IPS-18c (cell line): Measurements from ENCODE around the gene TOGARAM1.

Experiments
- H3K4me3 ChIP-seq: 2 replicates; pipeline ENCODE4 v1.7.0; 2013; ENCODE audit warnings: low read depth, mild to moderate bottlenecking, low read length, moderate library complexity; ENCODE audit not compliant: insufficient read depth
- H3K9me3 ChIP-seq: one replicate; pipeline ENCODE4 v1.6.1; 2013; ENCODE audit warnings: mild to moderate bottlenecking, low read length, moderate library complexity; ENCODE audit not compliant: control insufficient read depth, insufficient read depth

The TOGARAM1 gene

GRCh38 chr14:44990533-44990932 lies 28.5 kb downstream of the TOGARAM1 start:
- H3K4me3 ChIP-seq, result no peak overlapping the region
- H3K9me3 ChIP-seq, result no peaks in the 10 kb centered on the region

- Histone ChIP-seq H3K9me3 (no peaks in the 10 kb centered on the region), H3K4me3 (no peak overlapping the region)
Observed at GRCh38 chr14:44995196-44995595, 33.2 kb downstream of the TOGARAM1 start.

DNA sequence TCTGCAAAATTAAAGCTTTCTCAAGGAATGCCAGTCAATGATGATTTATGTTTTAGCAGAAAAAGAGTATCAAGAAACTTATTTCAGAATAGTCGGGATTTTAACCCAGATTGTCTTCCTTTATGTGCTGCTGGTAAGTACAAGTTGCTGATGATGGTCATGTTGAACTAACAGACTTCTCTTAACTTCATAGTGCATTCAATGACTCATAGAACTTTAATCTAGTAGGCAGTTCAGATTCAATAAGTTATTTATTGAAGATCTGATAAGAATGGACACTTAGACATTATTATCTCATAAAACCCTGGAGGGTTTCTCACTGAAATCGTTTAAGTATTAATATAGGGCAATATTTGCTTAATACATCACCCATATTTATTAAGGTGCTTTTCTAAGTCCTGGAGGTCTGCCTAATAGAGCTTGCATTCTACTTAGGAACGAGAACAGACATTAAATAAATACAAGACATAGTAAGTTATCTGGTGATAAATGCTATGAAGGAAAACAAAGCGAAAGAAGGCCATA lies 33.8 kb downstream of the TOGARAM1 start:
- no peak overlapping the region for H3K4me3 ChIP-seq
- H3K9me3 ChIP-seq, result no peaks in the 10 kb centered on the region

- H3K9me3 ChIP-seq, result no peaks in the 10 kb centered on the region
- no peak overlapping the region for H3K4me3 ChIP-seq
Observed at GRCh38 chr14:45003924-45004323, 41.9 kb downstream of the TOGARAM1 start.

GRCh38 chr14:45015133-45015532 lies 53.1 kb downstream of the TOGARAM1 start:
- no peak overlapping the region for H3K4me3 ChIP-seq

GRCh38 chr14:45028107-45028626 lies 66.2 kb downstream of the TOGARAM1 start:
- H3K9me3 ChIP-seq, result no peaks in the 10 kb centered on the region
- H3K4me3 ChIP-seq, result no peak overlapping the region

More at GRCh38 chr14:45015133-45015532, 53.1 kb downstream of the TOGARAM1 start:
- no peaks in the 10 kb centered on the region for H3K9me3 ChIP-seq

GRCh38 chr14:45034730-45035129 lies 72.7 kb downstream of the TOGARAM1 start:
- Histone ChIP-seq H3K9me3 (peaks cover 11% of the 10 kb centered on the region), H3K4me3 (no peak overlapping the region)

GRCh38 chr14:45038256-45038655 lies 76.3 kb downstream of the TOGARAM1 start:
- Histone ChIP-seq H3K9me3 (peaks cover 11% of the 10 kb centered on the region), H3K4me3 (no peak overlapping the region)

DNA sequence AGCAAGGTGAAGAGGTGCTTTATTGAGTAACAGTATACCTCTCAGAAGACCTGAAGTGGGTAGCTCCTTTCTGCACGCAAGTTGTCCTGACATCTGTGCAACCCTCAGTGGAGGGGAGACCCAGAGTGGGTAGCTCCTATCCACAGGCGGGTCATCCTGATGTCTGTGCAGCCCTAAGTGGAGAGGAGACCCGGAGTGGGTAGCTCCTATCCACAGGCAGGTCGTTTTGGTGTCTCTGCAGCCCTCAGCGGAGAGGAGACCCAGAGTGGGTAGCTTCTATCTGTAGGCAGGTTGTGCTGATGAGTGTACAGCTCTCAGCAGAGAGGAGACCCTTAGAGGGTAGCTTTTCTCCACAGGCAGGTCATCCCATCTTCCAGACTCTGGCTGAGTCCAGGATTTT lies 76.9 kb downstream of the TOGARAM1 start:
- Histone ChIP-seq H3K9me3 (peaks cover 11% of the 10 kb centered on the region), H3K4me3 (no peak overlapping the region)

GRCh38 chr14:45039390-45039789 lies 77.4 kb downstream of the TOGARAM1 start:
- peaks cover 11% of the 10 kb centered on the region for H3K9me3 ChIP-seq
- no peak overlapping the region; the same call in 1 of the 2 replicates for H3K4me3 ChIP-seq

- Histone ChIP-seq H3K9me3 (peaks cover 11% of the 10 kb centered on the region), H3K4me3 (no peak overlapping the region)
Observed at GRCh38 chr14:45041641-45042040, 79.7 kb downstream of the TOGARAM1 start.

DNA sequence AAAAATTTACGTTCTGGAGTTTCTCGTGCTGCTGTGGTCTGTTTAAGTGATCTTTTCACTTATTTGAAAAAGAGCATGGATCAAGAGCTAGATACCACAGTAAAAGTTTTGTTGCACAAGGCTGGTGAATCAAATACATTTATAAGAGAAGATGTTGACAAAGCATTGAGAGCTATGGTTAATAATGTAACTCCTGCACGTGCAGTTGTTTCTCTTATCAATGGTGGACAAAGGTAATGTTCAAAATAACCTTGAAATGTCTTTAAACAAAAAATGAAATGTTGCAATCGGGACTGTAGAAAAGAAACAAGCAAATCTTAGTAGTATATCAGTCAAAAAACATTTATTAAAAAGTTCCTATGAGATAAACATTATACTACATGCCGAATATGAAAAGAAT lies 82.6 kb downstream of the TOGARAM1 start:
- no peaks in the 10 kb centered on the region for H3K9me3 ChIP-seq

GRCh38 chr14:45048385-45048784 lies 86.4 kb downstream of the TOGARAM1 start:
- no peak overlapping the region for H3K4me3 ChIP-seq
- no peaks in the 10 kb centered on the region for H3K9me3 ChIP-seq

More for the DNA sequence above, 82.6 kb downstream of the TOGARAM1 start:
- H3K4me3 ChIP-seq, result no peak overlapping the region

DNA sequence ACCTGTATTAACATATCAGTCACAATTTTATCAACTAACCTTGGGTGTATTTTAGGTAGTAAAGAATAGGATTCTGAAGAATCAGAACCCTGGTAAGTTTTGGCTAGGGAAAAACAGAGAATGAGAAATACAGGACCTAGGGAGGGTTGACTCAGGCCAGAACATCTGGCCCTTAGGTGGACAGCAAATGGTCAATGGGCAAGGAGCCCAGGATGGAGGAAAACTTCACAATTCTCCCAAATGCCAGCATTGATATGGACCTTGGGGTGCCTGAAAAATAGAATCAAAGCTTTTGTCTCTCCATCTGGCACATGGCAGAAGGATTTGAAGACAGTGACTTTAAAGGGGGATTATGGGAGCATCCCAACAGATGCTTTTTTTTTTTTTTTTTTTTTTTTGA lies 89.2 kb downstream of the TOGARAM1 start:
- no peak overlapping the region for H3K4me3 ChIP-seq
- H3K9me3 ChIP-seq, result no peaks in the 10 kb centered on the region

DNA sequence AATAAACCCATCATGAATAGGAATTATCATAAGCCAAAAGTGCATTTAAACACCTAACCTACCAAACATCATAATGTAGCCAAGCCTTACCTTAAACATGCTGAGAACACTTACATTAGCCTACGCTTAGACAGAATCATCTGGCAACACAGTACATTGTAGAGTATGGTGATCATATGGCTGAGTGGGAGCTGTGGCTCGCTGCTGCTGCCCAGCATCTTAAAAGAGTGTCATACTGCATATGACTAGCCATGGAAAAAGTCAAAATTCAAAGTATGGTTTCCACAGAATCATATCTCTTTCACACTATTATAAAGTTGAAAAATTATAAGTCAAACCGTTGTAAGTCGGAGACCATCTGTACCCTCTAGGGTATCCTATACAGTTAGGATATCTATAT lies 89.9 kb downstream of the TOGARAM1 start:
- H3K9me3 ChIP-seq, result no peaks in the 10 kb centered on the region
- no peak overlapping the region for H3K4me3 ChIP-seq

GRCh38 chr14:45057349-45057748 lies 95.4 kb downstream of the TOGARAM1 start:
- Histone ChIP-seq H3K4me3 (no peak overlapping the region), H3K9me3 (no peaks in the 10 kb centered on the region)

DNA sequence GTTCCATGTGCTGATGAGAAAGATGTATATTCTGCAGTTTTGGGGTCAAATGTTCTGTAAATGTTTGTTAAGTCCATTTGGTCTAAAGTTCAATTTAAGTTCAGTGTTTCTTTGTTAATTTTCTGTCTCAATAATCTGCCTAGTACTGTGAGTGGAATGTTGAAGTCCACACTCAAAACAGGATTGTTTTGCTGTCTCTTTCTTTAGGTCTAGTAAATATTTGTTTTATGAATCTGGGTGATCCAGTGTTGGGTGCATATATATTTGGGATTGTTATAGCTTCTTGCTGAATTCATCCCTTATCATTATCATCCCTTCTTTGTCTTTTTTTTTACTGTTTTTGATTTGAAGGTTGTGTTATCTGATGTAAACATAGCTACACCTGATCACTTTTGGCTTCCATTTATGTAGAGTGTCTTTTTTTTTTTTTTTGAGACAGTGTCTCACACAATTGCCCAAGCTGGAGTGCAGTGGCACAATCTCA lies 95.9 kb downstream of the TOGARAM1 start:
- Histone ChIP-seq H3K9me3 (no peaks in the 10 kb centered on the region), H3K4me3 (no peak overlapping the region)

DNA sequence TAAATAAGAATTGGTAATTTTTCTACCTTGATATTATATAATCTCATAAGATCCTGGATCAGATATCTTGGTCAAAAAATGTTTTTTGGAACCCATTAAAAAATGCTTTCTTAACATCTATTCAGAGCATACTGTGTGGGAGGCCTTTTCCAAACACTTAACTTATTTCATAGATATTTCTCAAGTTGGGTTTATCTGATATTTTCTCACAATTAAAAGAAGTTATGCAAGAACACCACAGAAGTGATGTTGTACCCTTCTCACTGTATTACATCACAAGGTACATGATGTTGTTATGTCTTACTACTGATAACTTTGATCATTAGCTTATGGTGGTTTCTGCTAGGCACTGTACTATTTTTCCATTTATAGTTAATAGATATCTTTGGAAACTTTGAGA lies 98.6 kb downstream of the TOGARAM1 start:
- Histone ChIP-seq H3K9me3 (no peaks in the 10 kb centered on the region), H3K4me3 (no peak overlapping the region)

GRCh38 chr14:45065540-45065939 lies 103.5 kb downstream of the TOGARAM1 start:
- Histone ChIP-seq H3K9me3 (no peaks in the 10 kb centered on the region), H3K4me3 (no peak overlapping the region)
